HG03196 (cell line): Measurements from ENCODE around the gene ANKRD36C.
"Not testable (repeated sequence)": the region's sequence is repeated elsewhere in the genome, so short reads cannot be mapped to it uniquely, and the experiment has no call there.

Experiments
- ATAC-seq: cut with Tn5 transposase; IDR thresholded peaks from one replicate; pipeline ENCODE4 v1.9.1; 2021; ENCODE audit not compliant: unreplicated experiment

The ANKRD36C gene

GRCh38 chr2:96008051-96008450 lies 16.4 kb upstream of the ANKRD36C start:
- not testable (repeated sequence) for ATAC-seq

- ATAC-seq = not testable (repeated sequence)
These were observed 14.6 kb upstream of the ANKRD36C start for GRCh38 chr2:96006248-96006647.

GRCh38 chr2:95992520-95993272 lies 1.1 kb upstream of the ANKRD36C start:
- peak; percentile 61 for ATAC-seq

- ATAC-seq = peak; percentile 43
These were observed 478 bp upstream of the ANKRD36C start for GRCh38 chr2:95992102-95992501.

GRCh38 chr2:95990884-95991283 lies 740 bp downstream of the ANKRD36C start:
- ATAC-seq = not testable (repeated sequence)

- not testable (repeated sequence) for ATAC-seq
These were observed 40.0 kb downstream of the ANKRD36C start for GRCh38 chr2:95951662-95952061.

GRCh38 chr2:95948039-95948438 lies 43.6 kb downstream of the ANKRD36C start:
- ATAC-seq = not testable (repeated sequence)

- ATAC-seq = not testable (repeated sequence)
These were observed 51.7 kb downstream of the ANKRD36C start for GRCh38 chr2:95939947-95940346.

- not testable (repeated sequence) for ATAC-seq
These were observed 60.9 kb downstream of the ANKRD36C start for GRCh38 chr2:95930740-95931139.

- ATAC-seq = not testable (repeated sequence)
These were observed 74.6 kb downstream of the ANKRD36C start for GRCh38 chr2:95917007-95917406.

GRCh38 chr2:95915131-95915530 lies 76.5 kb downstream of the ANKRD36C start:
- not testable (repeated sequence) for ATAC-seq

- ATAC-seq = not testable (repeated sequence)
These were observed 80.2 kb downstream of the ANKRD36C start for GRCh38 chr2:95911431-95911830.

- not testable (repeated sequence) for ATAC-seq
These were observed 97.2 kb downstream of the ANKRD36C start for GRCh38 chr2:95894443-95894842.

GRCh38 chr2:95867929-95868328 lies 123.7 kb downstream of the ANKRD36C start:
- not testable (repeated sequence) for ATAC-seq

GRCh38 chr2:95867047-95867677 lies 124.5 kb downstream of the ANKRD36C start:
- ATAC-seq = not testable (repeated sequence)

- ATAC-seq = not testable (repeated sequence)
These were observed 129.5 kb downstream of the ANKRD36C start for GRCh38 chr2:95862121-95862520.

GRCh38 chr2:95836151-95836550 lies 155.5 kb downstream of the ANKRD36C start:
- no peak for ATAC-seq

GRCh38 chr2:95834077-95835013 lies 157.3 kb downstream of the ANKRD36C start:
- ATAC-seq = not testable (repeated sequence)

- ATAC-seq = not testable (repeated sequence)
These were observed 167.4 kb downstream of the ANKRD36C start for GRCh38 chr2:95824218-95824617.

- ATAC-seq = not testable (repeated sequence)
These were observed 174.1 kb downstream of the ANKRD36C start for GRCh38 chr2:95817521-95817920.

GRCh38 chr2:95813311-95813710 lies 178.3 kb downstream of the ANKRD36C start:
- not testable (repeated sequence) for ATAC-seq
